ENCODE results near the gene TAF15.

GRCh38 chr17:35773129-35773528 is 36.2 kb upstream of the TAF15 start:
- TF ChIP-seq GATA3 (IDR thresholded peaks at IDR 0.05; ENCODE audit: low read depth, low read length) (no peak), GATA2 (IDR thresholded peaks at IDR 0.05; ENCODE audit: low read depth, low read length) (no peak)

Measured in SH-SY5Y (cell line).